Limb (tissue), 2 donors: ENCODE data around the gene PTER.

Experiments
- DNase-seq, 2 donors: peaks; one replicate each; pipeline ENCODE4 v3.0.0-alpha.2; 2016; ENCODE audit errors: extremely low spot score in 2 of 2

Gene PTER

GRCh38 chr10:16536155-16536554, 99.3 kb downstream of the PTER start:
- DNase-seq, result no peak

- DNase-seq, result no peak
Measured at GRCh38 chr10:16544099-16544498, 107.3 kb downstream of the PTER start.

- DNase-seq, result no peak
Measured at GRCh38 chr10:16544591-16544990, 107.8 kb downstream of the PTER start.

- peak in 1 of 2 donors; percentile 14 for DNase-seq
Measured at GRCh38 chr10:16545116-16545736, 108.4 kb downstream of the PTER start.

GRCh38 chr10:16547973-16548372, 111.2 kb downstream of the PTER start:
- DNase-seq, result no peak

GRCh38 chr10:16559236-16559773, 122.5 kb downstream of the PTER start:
- DNase-seq, result no peak

- no peak for DNase-seq
Measured at GRCh38 chr10:16562891-16563290, 126.1 kb downstream of the PTER start.
